K562 (cell line): Measurements from ENCODE around the gene MRGPRD. TPM values are rescaled to one million over a fixed set of nuclear protein-coding genes. Genes with fewer than 3 reads are reported as not detected.

ENCODE experiments used
- ATAC-seq: fragments of 200-7000 bp; cut with Tn5 transposase; 3 replicates; pipeline ENCODE4 v1.9.1; 2020; ENCODE audit warnings: moderate library complexity
- BruUV-seq: library from RNA; stranded (reverse); fragments of 400-500 nt; replicated peaks from 2 replicates; lab custom pipeline; 2021; lab: Mats Ljungman, UMichigan
- CTCF ChIA-PET: fragments of 300-600 bp; formaldehyde crosslinking; extraction: SDS; loops from one replicate; lab custom pipeline; 2021; ENCODE audit warnings: low intra/inter-chr PET ratio; lab: Yijun Ruan, JAX
- POLR2A ChIA-PET: fragments of 300-600, 350-650 bp; sonication (Branson Sonifier 250); formaldehyde crosslinking; extraction: SDS; loops from one replicate; lab custom pipeline; 2021; ENCODE audit warnings: antibody characterized with exemption, inconsistent platforms; lab: Yijun Ruan, JAX
- DNase-seq, 4 experiments: peaks; one replicate each; pipeline versions ENCODE4 v3.0.0 to v3.0.0-alpha.2; 2011 to 2018; ENCODE audit warnings: low spot score in 3 of 4, mixed read lengths in 3 of 4; ENCODE audit errors: extremely low read depth in 1 of 4
- FAIRE-seq: peaks from 2 replicates; lab custom pipeline; 2011; peaks lifted over from hg19 to GRCh38; lab: Jason Lieb, UNC
- H2AFZ ChIP-seq: 2 replicates; pipeline ENCODE4 v1.6.0; 2011; ENCODE audit warnings: low read depth, low read length, control low read depth, inconsistent platforms
- H3K27ac ChIP-seq: fragments of 200-600 bp; 3 replicates; pipeline ENCODE4 v1.8.0; 2011; ENCODE audit warnings: low read depth, mild to moderate bottlenecking, control low read depth, inconsistent platforms, low read length, moderate library complexity, mixed read lengths; ENCODE audit errors: extremely low read depth
- H3K27me3 ChIP-seq, 2 experiments: fragments of 300-600 bp in 1 of 2; 2 replicates in 1 of 2; 3 replicates in 1 of 2; pipeline versions ENCODE4 v1.6.0 to v1.8.0; 2011; ENCODE audit warnings: inconsistent platforms in 2 of 2, low read length in 2 of 2, mild to moderate bottlenecking in 1 of 2, mixed read lengths in 1 of 2, moderate library complexity in 1 of 2; ENCODE audit not compliant: control insufficient read depth in 2 of 2, insufficient read depth in 2 of 2
- H3K36me3 ChIP-seq: fragments of 300-600 bp; 3 replicates; pipeline ENCODE4 v1.8.0; 2011; ENCODE audit warnings: mild to moderate bottlenecking, low read length, inconsistent platforms; ENCODE audit not compliant: control insufficient read depth, insufficient read depth
- H3K4me1 ChIP-seq, 2 experiments: fragments of 200-600 bp in 1 of 2; replicated peaks in 1 of 2; 2 replicates in 1 of 2; 3 replicates in 1 of 2; pipeline versions ENCODE4 v1.5.1 to v1.8.0; 2011; ENCODE audit warnings: inconsistent platforms in 2 of 2, low read length in 2 of 2, mild to moderate bottlenecking in 1 of 2, mixed read lengths in 1 of 2, moderate library complexity in 1 of 2; ENCODE audit not compliant: control insufficient read depth in 2 of 2, insufficient read depth in 2 of 2
- H3K4me2 ChIP-seq: 2 replicates; pipeline ENCODE4 v1.6.1; 2011; ENCODE audit warnings: low read length, control low read depth, inconsistent platforms, mixed read lengths; ENCODE audit not compliant: insufficient read depth
- H3K4me3 ChIP-seq: fragments of 200-600 bp; sonication (generic), shearing (Covaris generic); 2 replicates; pipeline ENCODE4 v1.5.1; 2016; ENCODE audit warnings: control low read depth, inconsistent platforms
- H3K79me2 ChIP-seq: fragments of 200-600 bp; 3 replicates; pipeline ENCODE4 v1.8.0; 2011; ENCODE audit warnings: low read length, inconsistent platforms; ENCODE audit not compliant: control insufficient read depth, insufficient read depth
- H3K9ac ChIP-seq, 2 experiments: 2 replicates each; pipeline versions ENCODE4 v1.6.0 to v1.6.1; 2011; ENCODE audit warnings: low read depth in 2 of 2, low read length in 2 of 2, control low read depth in 1 of 2, inconsistent platforms in 1 of 2, mild to moderate bottlenecking in 1 of 2, mixed read lengths in 1 of 2; ENCODE audit not compliant: insufficient read depth in 1 of 2
- H3K9me1 ChIP-seq: one replicate; pipeline ENCODE4 v1.6.0; 2011; ENCODE audit warnings: inconsistent platforms, mild to moderate bottlenecking, low read length, moderate library complexity; ENCODE audit not compliant: control insufficient read depth, insufficient read depth
- H3K9me3 ChIP-seq: replicated peaks from 2 replicates; pipeline ENCODE4 v1.5.1; 2011; ENCODE audit warnings: low read depth, low read length, inconsistent platforms; ENCODE audit not compliant: control insufficient read depth, insufficient read depth
- H4K20me1 ChIP-seq: replicated peaks from 2 replicates; pipeline ENCODE4 v1.6.1; 2011; ENCODE audit warnings: low read length, inconsistent platforms, mixed read lengths; ENCODE audit not compliant: control insufficient read depth, insufficient read depth
- BRF1 ChIP-seq: IDR thresholded peaks from 3 replicates; pipeline ENCODE4 v1.6.1; 2011; ENCODE audit warnings: borderline replicate concordance, mild to moderate bottlenecking; ENCODE audit not compliant: insufficient read length; ENCODE audit errors: extremely low read depth
- CREB5 ChIP-seq: fragments of 250-450 bp; sonication (Bioruptor Pico); IDR thresholded peaks from 2 replicates; pipeline ENCODE4 v1.5.0; 2020; ENCODE audit warnings: mild to moderate bottlenecking
- DACH1 ChIP-seq: fragments of 450-650 bp; IDR thresholded peaks from 2 replicates; pipeline ENCODE4 v1.6.1; 2018; ENCODE audit not compliant: partially characterized antibody
- E4F1 ChIP-seq: fragments of 250-450 bp; sonication (Bioruptor Pico); IDR thresholded peaks from 2 replicates; pipeline ENCODE4 v1.5.0; 2021; ENCODE audit warnings: mild to moderate bottlenecking, borderline replicate concordance
- GABPB2 ChIP-seq: fragments of 250-450 bp; sonication (Bioruptor Pico); conservative IDR thresholded peaks from 2 replicates; pipeline ENCODE4 v1.5.1; 2021; ENCODE audit warnings: mild to moderate bottlenecking
- KDM1A ChIP-seq, 2 experiments: fragments of 450-650 bp; IDR thresholded peaks; 2 replicates each; pipeline ENCODE4 v1.6.1; 2016; ENCODE audit warnings: mild to moderate bottlenecking in 2 of 2
- STAG1 ChIP-seq: sonication (generic); formaldehyde crosslinking; IDR thresholded peaks from 2 replicates; pipeline ENCODE4 v1.5.0; 2020; ENCODE audit warnings: missing genetic modification reagents, borderline replicate concordance
- TEAD2 ChIP-seq: fragments of 450-650 bp; IDR thresholded peaks from 2 replicates; pipeline ENCODE4 v1.6.1; 2016; ENCODE audit warnings: missing genetic modification characterization, control low read depth, missing compliant biosample characterization
- ZNF408 ChIP-seq: fragments of 250-450 bp; sonication (Bioruptor Pico); IDR thresholded peaks from 2 replicates; pipeline ENCODE4 v1.4.0; 2020; ENCODE audit warnings: low read depth, mild to moderate bottlenecking, moderate library complexity
- ZNF586 ChIP-seq: fragments of 450-650 bp; formaldehyde crosslinking; conservative IDR thresholded peaks from 2 replicates; pipeline ENCODE4 v1.4.0; 2020; ENCODE audit warnings: mild to moderate bottlenecking, moderate library complexity
- ZNF668 ChIP-seq: fragments of 250-450 bp; sonication (Bioruptor Pico); IDR thresholded peaks from 2 replicates; pipeline ENCODE4 v1.8.0; 2022; ENCODE audit warnings: mild to moderate bottlenecking, inconsistent platforms
- WGBS: fragments of 100-300 bp; shearing (Covaris generic); methylation state at CpG from one replicate; pipeline ENCODE4 v1.1.6; 2016; ENCODE audit warnings: low coverage, mixed read lengths; ENCODE audit not compliant: insufficient coverage; ENCODE audit errors: missing lambda C conversion rate; 5-methylcytosine and 5-hydroxymethylcytosine counted together
- in situ Hi-C: fragments of 300-500 bp; cut with MboI; formaldehyde crosslinking; loops from 4 replicates; pipeline ENCODE4 v1.15.0; 2018; ENCODE audit warnings: inconsistent platforms, mixed read lengths
- intact Hi-C: fragments of 100-400 bp; cut with micrococcal nuclease; formaldehyde crosslinking; loops from 2 replicates; pipeline ENCODE4 v1.14.2; 2022
- polyA plus RNA-seq, 8 experiments: library from polyadenylated mRNA; depleted of rRNA in 4 of 8; stranded (reverse) in 5 of 8; unstranded in 3 of 8; fragments of >200 nt; fragmentation: Nextera tagmentation in 2 of 8; fragmentation: Illumina TruSeq in 1 of 8; extraction: Ambion mirVana in 2 of 8; extraction: Trizol in 1 of 8; gene quantifications; 2 replicates each; pipeline versions ENCODE4 v1.2.1 to v1.2.3, GENCODE V29; 2011 to 2014; ENCODE audit warnings: inconsistent platforms in 1 of 8, missing spikeins in 1 of 8
- total RNA-seq, 7 experiments: library from RNA; depleted of rRNA in 6 of 7; stranded (reverse); fragments of >200 nt in 6 of 7; fragmentation: Illumina TruSeq in 2 of 7; extraction: Trizol in 2 of 7; gene quantifications; 2 replicates each; pipeline versions ENCODE4 v1.2.1 to v1.2.3, GENCODE V29; 2011 to 2021; ENCODE audit warnings: low replicate concordance in 1 of 7
- TF ChIP-seq, protein P1 (sequence below): sonication (generic); formaldehyde crosslinking; IDR thresholded peaks from 2 replicates; pipeline ENCODE4 v1.8.0; 2022; ENCODE audit warnings: mild to moderate bottlenecking, missing genetic modification reagents
- TF ChIP-seq, protein P2 (sequence below): fragments of 450-650 bp; formaldehyde crosslinking; IDR thresholded peaks from 2 replicates; pipeline ENCODE4 v1.4.0; 2020; ENCODE audit warnings: mild to moderate bottlenecking

MRGPRD gene
- total and polyA plus RNA-seq, 9 of the 15 experiments (the other 6 are each of a cell fraction or from before 2014, with no cell fraction given): not detected

DNA sequence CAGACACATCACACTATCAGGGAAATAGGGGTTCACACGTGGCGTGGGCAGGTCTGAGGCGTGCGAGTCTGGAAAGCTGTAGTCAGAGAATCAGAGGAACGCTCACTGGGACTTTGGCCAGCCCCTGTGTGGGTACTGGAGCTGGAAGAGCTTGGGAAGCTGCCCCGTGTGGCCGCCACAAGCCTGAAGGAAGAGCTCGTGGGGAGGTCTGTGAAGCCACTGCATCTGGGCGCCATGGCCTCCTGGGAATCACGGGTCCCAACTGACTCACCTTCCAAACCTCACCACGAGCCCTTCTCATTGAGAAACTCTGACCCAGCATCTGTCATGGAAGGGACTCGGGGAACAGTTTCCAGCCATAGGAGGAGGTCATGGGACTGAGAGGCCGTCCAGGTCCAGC lies 38.1 kb upstream of the MRGPRD start:
- no peak for DNase-seq
- H3K36me3 ChIP-seq: no peaks in the 10 kb centered on the region
- no peak overlapping the region for H3K4me2 ChIP-seq
- H3K4me1 ChIP-seq: peaks cover 0 to 8% of the 10 kb centered on the region in 2 experiments; a peak in 3 of 5 replicates
- ChIA-PET CTCF (no interaction called here), POLR2A (interaction anchor here (0.6 to 0.7 kb wide), 2 partner anchors 68 to 102 kb away, joined by 3 read pairs; no protein-coding TSS in a partner anchor)
- H3K4me3 ChIP-seq: no peak overlapping the region
- WGBS: 6% methylated on average over 13 of the region's 13 CpGs
- BruUV-seq: no TSS peak
- H3K9ac ChIP-seq: no peak overlapping the region
- no peak for ATAC-seq
- H4K20me1 ChIP-seq: peaks cover 14% of the 10 kb centered on the region; the same call in 1 of the 2 replicates
- H3K9me1 ChIP-seq: no peaks in the 10 kb centered on the region
- H3K9me3 ChIP-seq: no peaks in the 10 kb centered on the region
- FAIRE-seq: no peak
- intact Hi-C loops: no loop called here
- in situ Hi-C loops: no loop called here
- no peak overlapping the region for H2AFZ ChIP-seq
- no peak overlapping the region for H3K27ac ChIP-seq
- peaks cover 24 to 83% of the 10 kb centered on the region in 2 experiments for H3K27me3 ChIP-seq
- no peaks in the 10 kb centered on the region for H3K79me2 ChIP-seq
- TF ChIP-seq E4F1 (CRISPR knock-in tag) (no peak), STAG1 (CRISPR knock-in tag) (no peak), ZNF668 (CRISPR knock-in tag) (no peak), BRF1 (no peak), ZNF408 (CRISPR knock-in tag) (no peak), CREB5 (CRISPR knock-in tag) (no peak), KDM1A (IDR thresholded peaks at IDR 0.05) (no peak), ZNF586 (CRISPR knock-in tag) (no peak), TEAD2 (tag) (no peak), GABPB2 (no peak), DACH1 (no peak)
- TF ChIP-seq, protein P1, sequence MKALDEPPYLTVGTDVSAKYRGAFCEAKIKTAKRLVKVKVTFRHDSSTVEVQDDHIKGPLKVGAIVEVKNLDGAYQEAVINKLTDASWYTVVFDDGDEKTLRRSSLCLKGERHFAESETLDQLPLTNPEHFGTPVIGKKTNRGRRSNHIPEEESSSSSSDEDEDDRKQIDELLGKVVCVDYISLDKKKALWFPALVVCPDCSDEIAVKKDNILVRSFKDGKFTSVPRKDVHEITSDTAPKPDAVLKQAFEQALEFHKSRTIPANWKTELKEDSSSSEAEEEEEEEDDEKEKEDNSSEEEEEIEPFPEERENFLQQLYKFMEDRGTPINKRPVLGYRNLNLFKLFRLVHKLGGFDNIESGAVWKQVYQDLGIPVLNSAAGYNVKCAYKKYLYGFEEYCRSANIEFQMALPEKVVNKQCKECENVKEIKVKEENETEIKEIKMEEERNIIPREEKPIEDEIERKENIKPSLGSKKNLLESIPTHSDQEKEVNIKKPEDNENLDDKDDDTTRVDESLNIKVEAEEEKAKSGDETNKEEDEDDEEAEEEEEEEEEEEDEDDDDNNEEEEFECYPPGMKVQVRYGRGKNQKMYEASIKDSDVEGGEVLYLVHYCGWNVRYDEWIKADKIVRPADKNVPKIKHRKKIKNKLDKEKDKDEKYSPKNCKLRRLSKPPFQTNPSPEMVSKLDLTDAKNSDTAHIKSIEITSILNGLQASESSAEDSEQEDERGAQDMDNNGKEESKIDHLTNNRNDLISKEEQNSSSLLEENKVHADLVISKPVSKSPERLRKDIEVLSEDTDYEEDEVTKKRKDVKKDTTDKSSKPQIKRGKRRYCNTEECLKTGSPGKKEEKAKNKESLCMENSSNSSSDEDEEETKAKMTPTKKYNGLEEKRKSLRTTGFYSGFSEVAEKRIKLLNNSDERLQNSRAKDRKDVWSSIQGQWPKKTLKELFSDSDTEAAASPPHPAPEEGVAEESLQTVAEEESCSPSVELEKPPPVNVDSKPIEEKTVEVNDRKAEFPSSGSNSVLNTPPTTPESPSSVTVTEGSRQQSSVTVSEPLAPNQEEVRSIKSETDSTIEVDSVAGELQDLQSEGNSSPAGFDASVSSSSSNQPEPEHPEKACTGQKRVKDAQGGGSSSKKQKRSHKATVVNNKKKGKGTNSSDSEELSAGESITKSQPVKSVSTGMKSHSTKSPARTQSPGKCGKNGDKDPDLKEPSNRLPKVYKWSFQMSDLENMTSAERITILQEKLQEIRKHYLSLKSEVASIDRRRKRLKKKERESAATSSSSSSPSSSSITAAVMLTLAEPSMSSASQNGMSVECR (CRISPR knock-in tag): no peak
- TF ChIP-seq, protein P2, sequence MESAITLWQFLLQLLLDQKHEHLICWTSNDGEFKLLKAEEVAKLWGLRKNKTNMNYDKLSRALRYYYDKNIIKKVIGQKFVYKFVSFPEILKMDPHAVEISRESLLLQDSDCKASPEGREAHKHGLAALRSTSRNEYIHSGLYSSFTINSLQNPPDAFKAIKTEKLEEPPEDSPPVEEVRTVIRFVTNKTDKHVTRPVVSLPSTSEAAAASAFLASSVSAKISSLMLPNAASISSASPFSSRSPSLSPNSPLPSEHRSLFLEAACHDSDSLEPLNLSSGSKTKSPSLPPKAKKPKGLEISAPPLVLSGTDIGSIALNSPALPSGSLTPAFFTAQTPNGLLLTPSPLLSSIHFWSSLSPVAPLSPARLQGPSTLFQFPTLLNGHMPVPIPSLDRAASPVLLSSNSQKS: no peak
